Liver (tissue), 9 donors: ENCODE measurements around the gene RPS28. TPM values are rescaled to one million over a fixed set of nuclear protein-coding genes. Genes with fewer than 3 reads are reported as not detected.

Experiments used
- DNase-seq: peaks from one replicate; pipeline ENCODE4 v3.0.0-alpha.2; 2017; ENCODE audit warnings: low spot score
- H3K27ac ChIP-seq, 2 donors: one replicate each; pipeline ENCODE4 v1.7.0; 2013; ENCODE audit warnings: inconsistent platforms in 2 of 2, low read length in 2 of 2, control low read depth in 1 of 2, low read depth in 1 of 2, mild to moderate bottlenecking in 1 of 2
- H3K27me3 ChIP-seq, 4 donors: one replicate each; pipeline versions ENCODE4 v1.6.1 to v1.7.0; 2013; ENCODE audit warnings: low read length in 3 of 4, inconsistent platforms in 1 of 4, mild to moderate bottlenecking in 1 of 4, moderate library complexity in 1 of 4; ENCODE audit not compliant: control insufficient read depth in 4 of 4, insufficient read depth in 4 of 4
- H3K36me3 ChIP-seq, 4 donors: one replicate each; pipeline versions ENCODE4 v1.6.1 to v1.7.0; 2013; ENCODE audit warnings: low read length in 3 of 4, mild to moderate bottlenecking in 3 of 4, low read depth in 1 of 4, moderate library complexity in 1 of 4; ENCODE audit not compliant: control insufficient read depth in 4 of 4, insufficient read depth in 3 of 4
- H3K4me1 ChIP-seq, 4 donors: one replicate each; pipeline versions ENCODE4 v1.6.1 to v1.7.0; 2013; ENCODE audit warnings: low read length in 3 of 4, mild to moderate bottlenecking in 3 of 4, moderate library complexity in 1 of 4; ENCODE audit not compliant: control insufficient read depth in 4 of 4, insufficient read depth in 4 of 4
- H3K4me3 ChIP-seq, 3 donors: one replicate each; pipeline versions ENCODE4 v1.6.1 to v1.7.0; 2013; ENCODE audit warnings: low read length in 3 of 3, control low read depth in 1 of 3, low read depth in 1 of 3, mild to moderate bottlenecking in 1 of 3
- H3K9ac ChIP-seq, 2 donors: one replicate each; pipeline ENCODE4 v1.7.0; 2013; ENCODE audit warnings: low read length in 2 of 2, mild to moderate bottlenecking in 2 of 2, moderate library complexity in 2 of 2, control low read depth in 1 of 2, low read depth in 1 of 2
- H3K9me3 ChIP-seq, 4 donors: one replicate each; pipeline versions ENCODE4 v1.6.1 to v1.7.0; 2013; ENCODE audit warnings: low read length in 3 of 4; ENCODE audit not compliant: control insufficient read depth in 4 of 4
- ATF3 ChIP-seq: IDR thresholded peaks from 2 replicates; pipeline ENCODE4 v1.6.1; 2016; ENCODE audit warnings: antibody characterized with exemption
- CTCF ChIP-seq: fragments of 150-350 bp; IDR thresholded peaks from 2 replicates; pipeline ENCODE4 v1.5.1; 2017; ENCODE audit warnings: improper control_type of control experiment, low read depth, low read length; ENCODE audit not compliant: missing input control
- EGR1 ChIP-seq, 2 donors: IDR thresholded peaks; 2 replicates each; pipeline ENCODE4 v1.6.1; 2016 to 2018; ENCODE audit warnings: antibody characterized with exemption in 2 of 2, low read depth in 2 of 2
- FOXA1 ChIP-seq: IDR thresholded peaks from 2 replicates; pipeline ENCODE4 v1.6.1; 2016; ENCODE audit warnings: antibody characterized with exemption
- FOXA2 ChIP-seq: IDR thresholded peaks from 2 replicates; pipeline ENCODE4 v1.6.1; 2016; ENCODE audit warnings: antibody characterized with exemption
- GABPA ChIP-seq, 2 donors: IDR thresholded peaks in 1 of 2; conservative IDR thresholded peaks in 1 of 2; 2 replicates each; pipeline ENCODE4 v1.6.1; 2016; ENCODE audit warnings: antibody characterized with exemption in 2 of 2, mild to moderate bottlenecking in 1 of 2, moderate library complexity in 1 of 2
- JUND ChIP-seq, 2 donors: IDR thresholded peaks; 2 replicates each; pipeline ENCODE4 v1.6.1; 2016; ENCODE audit warnings: antibody characterized with exemption in 2 of 2
- MAX ChIP-seq: IDR thresholded peaks from 2 replicates; pipeline ENCODE4 v1.6.1; 2016; ENCODE audit warnings: antibody characterized with exemption
- NR2F2 ChIP-seq: IDR thresholded peaks from 2 replicates; pipeline ENCODE4 v1.6.1; 2016; ENCODE audit warnings: antibody characterized with exemption
- RAD21 ChIP-seq, 2 donors: IDR thresholded peaks; 2 replicates each; pipeline ENCODE4 v1.6.1; 2016; ENCODE audit warnings: antibody characterized with exemption in 2 of 2, mild to moderate bottlenecking in 2 of 2
- REST ChIP-seq: IDR thresholded peaks from 2 replicates; pipeline ENCODE4 v1.6.1; 2016; ENCODE audit warnings: antibody characterized with exemption, mild to moderate bottlenecking
- RXRA ChIP-seq, 2 donors: IDR thresholded peaks; 2 replicates each; pipeline ENCODE4 v1.6.1; 2017 to 2018; ENCODE audit warnings: antibody characterized with exemption in 2 of 2, mild to moderate bottlenecking in 1 of 2
- TAF1 ChIP-seq: conservative IDR thresholded peaks from 2 replicates; pipeline ENCODE4 v1.6.1; 2016; ENCODE audit warnings: antibody characterized with exemption, mild to moderate bottlenecking
- YY1 ChIP-seq: IDR thresholded peaks from 2 replicates; pipeline ENCODE4 v1.6.1; 2016; ENCODE audit warnings: antibody characterized with exemption, mild to moderate bottlenecking
- ZBTB33 ChIP-seq: IDR thresholded peaks from 2 replicates; pipeline ENCODE4 v1.6.1; 2016; ENCODE audit warnings: antibody characterized with exemption
- WGBS: extraction: QIAGEN DNeasy Blood & Tissue Kit; methylation state at CpG from one replicate; pipeline ENCODE4 v1.1.7; 2013; 5-methylcytosine and 5-hydroxymethylcytosine counted together
- polyA plus RNA-seq, 2 donors: library from polyadenylated mRNA; stranded (reverse) in 1 of 2; unstranded in 1 of 2; fragments of 200-250 nt in 1 of 2; fragments of >200 nt in 1 of 2; fragmentation: Nextera tagmentation in 1 of 2; extraction: Ambion mirVana in 1 of 2; gene quantifications; one replicate each; pipeline versions ENCODE4 v1.2.1 to v1.2.3, GENCODE V29; 2013 to 2015
- total RNA-seq, 2 donors: library from RNA; depleted of rRNA; stranded (reverse); fragments of >200 nt; gene quantifications; one replicate each; pipeline ENCODE4 v1.2.3, GENCODE V29; 2014
- donor health status: healthy.
- donor health status: healthy.
- donor health status: healthy.
- donor health status: healthy.
- donor health status: healthy.

The RPS28 gene
- total and polyA plus RNA-seq, 4 donors: 74.7 to 467 (median 265) TPM

GRCh38 chr19:8323781-8324185, 2.5 kb downstream of the RPS28 start:
- no peak for DNase-seq
- WGBS: 95% methylated on average over 1 of the region's 1 CpG
- H3K27ac ChIP-seq: no peak overlapping the region
- no peak overlapping the region for H3K4me3 ChIP-seq
- no peak overlapping the region for H3K9ac ChIP-seq
- no peak for TF ChIP-seq JUND (IDR thresholded peaks at IDR 0.05)
- TF ChIP-seq FOXA1: no peak
- no peak for TF ChIP-seq ZBTB33
- no peaks in the 10 kb centered on the region for H3K27me3 ChIP-seq
- H3K9me3 ChIP-seq: no peaks in the 10 kb centered on the region
- H3K4me1 ChIP-seq: peaks cover 13 to 35% (median 24%) of the 10 kb centered on the region in 4 donors
- H3K36me3 ChIP-seq: peaks cover 0 to 8% (median 4%) of the 10 kb centered on the region in 4 donors

GRCh38 chr19:8324186-8325050, 3.1 kb downstream of the RPS28 start:
- Histone ChIP-seq H3K27ac (peak overlapping the region in 1 of 2 donors; percentile 28), H3K9ac (no peak overlapping the region), H3K4me1 (peaks cover 13 to 34% (median 23%) of the 10 kb centered on the region in 4 donors), H3K4me3 (no peak overlapping the region), H3K36me3 (peaks cover 0 to 8% (median 4%) of the 10 kb centered on the region in 4 donors), H3K9me3 (no peaks in the 10 kb centered on the region), H3K27me3 (no peaks in the 10 kb centered on the region)
- no peak for DNase-seq
- WGBS: 73% methylated on average over 17 of the region's 17 CpGs
- TF ChIP-seq NR2F2: peak; percentile 21
- peak; percentile 61 for TF ChIP-seq YY1
- peak; percentile 7 for TF ChIP-seq CTCF
- TF ChIP-seq EGR1 (IDR thresholded peaks at IDR 0.05; ENCODE audit: low read depth in 2 of 2): peak; percentile 21 to 83
- peak in 1 of 2 donors; percentile 53 for TF ChIP-seq RXRA (IDR thresholded peaks at IDR 0.05)
- peak in 1 of 2 donors; percentile 31 for TF ChIP-seq RAD21 (IDR thresholded peaks at IDR 0.05)
- TF ChIP-seq ATF3: no peak
- TF ChIP-seq FOXA2: no peak
- no peak for TF ChIP-seq JUND (IDR thresholded peaks at IDR 0.05)

GRCh38 chr19:8325454-8325853, 4.2 kb downstream of the RPS28 start:
- peaks cover 0 to 8% (median 4%) of the 10 kb centered on the region in 4 donors for H3K36me3 ChIP-seq
- WGBS: 91% methylated on average over 3 of the region's 3 CpGs
- TF ChIP-seq GABPA (IDR thresholded peaks at IDR 0.05 in 1 of 2, conservative IDR thresholded peaks at IDR 0.05 in 1 of 2): no peak
- no peak for TF ChIP-seq MAX
- TF ChIP-seq YY1: no peak
- TF ChIP-seq FOXA1: no peak
- no peak for TF ChIP-seq REST
- TF ChIP-seq CTCF: no peak
- no peak for TF ChIP-seq EGR1 (IDR thresholded peaks at IDR 0.05; ENCODE audit: low read depth in 2 of 2)
- no peak for TF ChIP-seq TAF1
- TF ChIP-seq ATF3: no peak

More at GRCh38 chr19:8325454-8325853, 4.2 kb downstream of the RPS28 start:
- Histone ChIP-seq H3K4me3 (no peak overlapping the region), H3K27me3 (no peaks in the 10 kb centered on the region), H3K9me3 (no peaks in the 10 kb centered on the region), H3K27ac (no peak overlapping the region), H3K4me1 (peaks cover 13 to 24% (median 14%) of the 10 kb centered on the region in 4 donors), H3K9ac (no peak overlapping the region)
- DNase-seq: no peak
